ENCODE results near the gene HOXC13.

HOXC13 gene

GRCh38 chr12:53995378-53996239 lies 57.0 kb downstream of the HOXC13 start:
- DNase-seq: peak in 1 of 2 donors; percentile 31
